Measurements from ENCODE around the gene TTC29. TPM values are rescaled to one million over a fixed set of nuclear protein-coding genes. Genes with fewer than 3 reads are reported as not detected.
A peak's percentile ranks its signal among the peaks of the same experiment; 100 is the strongest.
"Not testable (repeated sequence)": the region's sequence is repeated elsewhere in the genome, so short reads cannot be mapped to it uniquely, and the experiment has no call there.

The TTC29 gene
- total RNA-seq, 1 donor from 2014 or later = 0.24 TPM

- intact Hi-C loops (cut with DNase I) = no loop called here
- DNase-seq (ENCODE audit: low spot score) = no peak
These were observed 55.4 kb downstream of the TTC29 start for GRCh38 chr4:146890301-146890700.

- intact Hi-C loops (cut with DNase I) = no loop called here
- no peak for DNase-seq (ENCODE audit: low spot score)
These were observed 62.6 kb downstream of the TTC29 start for GRCh38 chr4:146883070-146883469.

DNA sequence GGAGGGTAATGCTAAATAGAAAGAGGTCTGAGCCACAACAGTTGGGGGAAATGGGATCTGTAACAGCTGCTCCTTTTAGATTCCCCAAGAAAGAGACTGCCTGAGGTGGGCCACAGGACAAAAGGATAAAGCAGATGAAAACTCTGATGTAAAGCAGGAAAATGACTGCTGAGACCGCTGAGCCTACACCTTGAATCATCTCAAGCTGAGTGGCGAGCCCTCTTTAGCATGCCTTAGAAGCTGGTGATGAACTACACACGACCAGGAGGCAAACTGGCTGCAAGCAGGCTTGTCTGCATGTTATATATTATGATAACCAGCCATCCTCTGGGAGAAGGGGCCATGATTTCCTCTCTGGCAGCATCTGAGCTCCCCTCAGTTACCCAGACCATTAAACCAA lies 88.4 kb downstream of the TTC29 start:
- no peak for DNase-seq (ENCODE audit: low spot score)
- intact Hi-C loops (cut with DNase I) = no loop called here

- intact Hi-C loops (cut with DNase I) = no loop called here
- no peak for DNase-seq (ENCODE audit: low spot score)
These were observed 89.9 kb downstream of the TTC29 start for GRCh38 chr4:146855761-146856160.

DNA sequence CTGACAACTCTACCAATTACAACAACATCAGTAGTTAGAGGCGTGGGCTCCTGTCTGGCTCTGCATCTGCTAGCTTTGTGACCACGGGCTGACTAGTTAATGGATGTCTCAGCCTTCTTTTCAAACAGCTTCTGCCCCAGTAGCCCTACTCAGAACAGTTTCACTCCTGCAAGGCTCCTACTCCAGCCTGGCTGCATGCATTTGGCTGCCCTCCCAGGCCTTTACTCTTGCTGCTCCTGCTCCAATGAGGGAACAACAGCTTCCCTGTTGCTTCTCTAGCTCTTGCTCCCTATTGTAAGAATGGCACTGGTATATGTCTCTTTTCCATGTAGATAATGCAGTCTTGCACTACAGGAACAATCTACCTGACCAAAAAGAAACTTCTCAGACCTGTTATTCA lies 93.3 kb downstream of the TTC29 start:
- no peak for DNase-seq (ENCODE audit: low spot score)
- intact Hi-C loops (cut with DNase I) = no loop called here

- intact Hi-C loops (cut with DNase I) = no loop called here
- DNase-seq (ENCODE audit: low spot score) = no peak
These were observed 98.3 kb downstream of the TTC29 start for GRCh38 chr4:146847345-146847744.

DNA sequence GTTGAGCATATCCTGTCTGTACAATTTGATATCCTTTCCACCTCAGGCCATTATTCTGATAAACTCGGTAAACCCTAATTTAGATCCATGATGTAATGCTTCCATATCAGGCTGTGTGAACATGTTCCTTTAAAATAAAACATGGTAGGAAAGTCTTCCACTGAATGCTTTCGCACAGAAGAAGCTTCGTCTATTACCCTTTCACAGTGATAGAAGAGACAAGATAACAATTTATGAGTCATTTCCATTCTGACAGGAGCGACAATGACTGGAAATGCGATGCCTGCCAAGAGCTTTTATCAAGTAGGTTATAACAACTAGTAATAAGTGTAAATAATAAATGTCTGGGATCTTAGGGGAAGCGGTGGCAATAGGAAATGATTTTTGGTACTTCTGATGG lies 98.8 kb downstream of the TTC29 start:
- DNase-seq (ENCODE audit: low spot score) = no peak
- intact Hi-C loops (cut with DNase I) = no loop called here

- intact Hi-C loops (cut with DNase I) = no loop called here
- no peak for DNase-seq (ENCODE audit: low spot score)
These were observed 100.9 kb downstream of the TTC29 start for GRCh38 chr4:146844761-146845160.

DNA sequence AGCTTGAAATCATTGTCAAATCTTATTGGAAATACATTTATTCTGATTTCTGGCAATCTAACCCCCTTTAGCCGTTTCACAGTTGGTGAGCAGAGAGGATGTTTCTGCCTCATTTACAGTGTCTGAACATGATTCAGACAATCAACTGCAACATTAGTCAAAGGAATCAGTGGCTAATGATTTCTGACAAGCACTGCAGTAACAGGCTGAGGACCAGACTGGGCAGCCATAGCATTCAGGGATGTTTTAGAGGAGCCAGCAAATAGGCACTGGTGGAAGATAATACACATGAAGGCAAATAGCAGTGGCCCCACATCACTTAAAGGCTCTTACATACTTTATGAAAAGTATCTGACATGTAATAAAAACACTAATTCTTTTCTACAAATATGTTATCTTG lies 102.8 kb downstream of the TTC29 start:
- DNase-seq (ENCODE audit: low spot score) = no peak
- intact Hi-C loops (cut with DNase I) = no loop called here

GRCh38 chr4:146840731-146841130 lies 104.9 kb downstream of the TTC29 start:
- intact Hi-C loops (cut with DNase I) = no loop called here

DNA sequence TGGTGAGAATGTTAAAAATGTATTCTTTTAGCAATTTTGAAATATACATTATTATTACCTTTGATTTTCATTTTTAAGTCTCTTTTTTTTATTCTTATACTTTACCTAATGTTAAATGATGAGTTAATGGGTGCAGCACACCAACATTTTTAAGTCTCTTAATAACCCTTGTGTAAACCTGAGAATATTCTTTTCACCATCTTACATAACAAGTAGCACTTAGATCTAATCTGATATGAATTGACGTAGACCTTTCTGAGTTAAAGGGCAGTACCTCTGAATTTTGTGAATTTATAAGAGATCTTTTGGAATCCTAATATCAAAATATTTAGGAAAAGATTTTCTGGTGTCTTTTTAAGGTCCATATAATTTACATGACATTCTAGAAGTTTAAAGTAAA lies 110.6 kb downstream of the TTC29 start:
- no peak for DNase-seq (ENCODE audit: low spot score)
- intact Hi-C loops (cut with DNase I) = no loop called here

More at GRCh38 chr4:146840731-146841130, 104.9 kb downstream of the TTC29 start:
- no peak for DNase-seq (ENCODE audit: low spot score)

DNA sequence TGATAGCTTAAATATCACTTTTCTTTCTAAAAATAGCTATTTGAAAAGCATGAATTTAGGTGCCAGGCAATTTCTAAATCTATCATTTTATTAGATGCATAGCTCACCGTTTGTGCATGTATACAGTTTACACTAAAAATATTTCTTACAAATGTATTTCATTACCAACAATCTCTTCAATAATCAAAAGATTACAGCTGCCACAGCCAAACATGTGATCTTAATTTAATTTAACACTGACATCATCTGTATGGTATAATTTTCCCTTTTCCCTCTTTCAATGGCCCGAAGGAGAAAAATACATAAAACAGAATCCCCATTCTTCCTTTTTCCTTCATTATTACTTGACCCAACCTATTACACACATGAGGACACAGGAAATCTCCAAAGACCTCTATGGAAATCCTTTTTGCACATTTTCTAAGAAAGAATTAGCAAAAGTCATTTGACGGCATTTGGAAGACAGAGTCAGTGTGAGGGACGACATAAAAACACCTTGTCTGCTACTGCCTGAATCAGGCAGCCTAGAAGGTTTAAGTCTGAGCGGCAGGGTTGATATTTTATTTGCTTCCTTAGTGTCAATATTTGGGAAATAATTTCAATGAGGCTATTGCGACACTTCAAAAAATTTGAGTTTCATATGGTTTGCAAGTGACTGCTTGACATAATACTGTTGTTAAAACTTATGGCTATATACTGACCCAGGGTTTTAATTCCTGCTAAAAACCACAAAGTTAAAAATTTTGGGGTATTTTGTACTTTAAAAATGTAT lies 111.2 kb downstream of the TTC29 start:
- DNase-seq (ENCODE audit: low spot score) = no peak
- intact Hi-C loops (cut with DNase I) = no loop called here

DNA sequence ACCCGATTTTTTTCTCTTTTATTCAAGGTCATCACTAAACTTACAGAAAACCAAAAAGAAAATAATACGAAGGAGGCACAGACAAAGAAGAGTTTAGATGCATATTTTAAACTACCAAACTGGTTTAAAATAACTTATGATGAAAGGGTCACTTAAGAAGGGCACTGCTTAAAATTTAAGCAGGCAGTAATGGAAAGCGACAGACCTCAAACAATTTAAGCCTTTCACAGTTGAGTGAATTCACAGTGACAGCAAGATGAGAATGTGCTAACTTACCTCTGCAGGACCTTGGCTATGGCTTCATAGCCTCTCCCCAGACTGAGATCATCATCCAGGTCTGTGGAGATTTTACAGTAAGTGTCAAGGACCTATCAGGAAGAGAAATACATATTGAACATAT lies 112.1 kb downstream of the TTC29 start:
- intact Hi-C loops (cut with DNase I) = no loop called here

DNA sequence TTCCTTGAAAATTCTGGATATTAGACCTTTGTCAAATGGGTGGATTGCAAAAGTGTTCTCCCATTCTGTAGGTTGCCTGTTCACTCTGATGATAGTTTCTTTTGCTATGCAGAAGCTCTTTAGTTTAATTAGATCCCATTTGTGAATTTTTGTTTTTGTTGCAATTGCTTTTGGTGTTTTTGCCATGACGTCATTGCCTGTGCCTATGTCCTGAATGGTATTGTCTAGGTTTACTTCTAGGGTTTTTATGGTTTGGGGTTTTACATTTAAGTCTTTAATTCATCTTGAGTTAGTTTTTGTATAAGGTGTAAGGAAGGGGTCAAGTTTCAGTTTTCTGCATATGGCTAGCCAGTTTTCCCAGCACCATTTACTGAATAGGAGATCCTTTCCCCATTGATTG lies 122.7 kb downstream of the TTC29 start:
- intact Hi-C loops (cut with DNase I) = not testable (repeated sequence)

More for the DNA sequence above, 112.1 kb downstream of the TTC29 start:
- no peak for DNase-seq (ENCODE audit: low spot score)

GRCh38 chr4:146814750-146815149 lies 130.9 kb downstream of the TTC29 start:
- intact Hi-C loops (cut with DNase I) = no loop called here
- DNase-seq (ENCODE audit: low spot score) = no peak

More for the DNA sequence above, 122.7 kb downstream of the TTC29 start:
- DNase-seq (ENCODE audit: low spot score) = not testable (repeated sequence)

DNA sequence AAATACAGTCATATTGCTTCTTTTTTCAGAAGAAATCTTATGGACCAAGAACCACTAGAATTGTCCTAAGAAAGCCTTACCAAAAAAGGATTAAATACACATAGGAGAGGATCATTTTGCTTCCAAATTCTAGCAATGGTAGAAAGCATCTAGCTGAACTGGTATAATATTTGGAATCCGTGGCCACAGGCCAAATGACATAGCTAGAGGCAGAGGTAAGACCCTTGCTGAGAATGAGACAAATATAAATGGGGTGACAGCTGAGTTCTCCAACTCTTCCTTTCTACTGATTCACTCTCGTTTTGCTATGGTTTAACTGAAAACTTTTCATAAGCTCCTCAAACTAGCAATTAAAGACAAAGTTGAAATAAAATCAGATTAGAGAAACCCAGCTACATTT lies 150.0 kb downstream of the TTC29 start:
- no peak for DNase-seq (ENCODE audit: low spot score)
- intact Hi-C loops (cut with DNase I) = no loop called here

DNA sequence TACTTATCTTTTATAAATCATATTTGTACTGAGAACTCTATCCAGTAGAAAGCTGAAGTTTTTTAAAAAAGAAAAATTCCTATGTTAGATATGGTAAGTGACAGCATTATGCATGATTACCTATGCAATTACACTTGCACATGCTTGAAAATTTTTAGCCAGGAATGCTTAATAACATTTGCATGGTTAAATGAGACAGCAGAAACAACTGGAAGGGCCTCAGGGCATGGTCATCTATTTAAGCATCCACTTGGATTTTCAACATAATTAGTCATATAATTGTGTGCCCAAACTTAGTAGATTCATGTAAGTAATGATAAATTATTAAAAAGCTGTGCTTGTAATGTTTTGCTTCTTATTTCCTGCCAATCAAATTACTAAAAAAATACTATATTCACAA lies 151.9 kb downstream of the TTC29 start:
- no peak for DNase-seq (ENCODE audit: low spot score)
- intact Hi-C loops (cut with DNase I) = no loop called here

DNA sequence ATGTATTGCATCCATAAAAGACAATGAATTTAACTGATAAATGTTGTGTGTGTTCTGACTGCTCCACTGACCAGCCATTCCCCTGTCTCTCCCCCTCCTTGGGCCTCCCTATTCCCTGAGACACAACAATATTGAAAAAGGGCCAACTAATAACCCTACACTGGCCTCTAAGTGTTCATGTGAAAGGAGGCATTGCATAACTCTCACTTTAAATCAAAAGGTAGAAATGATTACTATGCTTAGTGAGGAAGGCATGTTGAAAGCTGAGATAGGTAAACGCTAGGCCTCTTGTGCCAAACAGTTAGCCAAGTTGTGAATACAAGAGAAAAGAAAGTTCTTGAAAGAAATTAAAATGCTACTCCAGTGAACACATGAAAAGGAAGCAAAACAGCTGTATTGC lies 154.2 kb downstream of the TTC29 start:
- no peak for DNase-seq (ENCODE audit: low spot score)
- intact Hi-C loops (cut with DNase I) = no loop called here

- intact Hi-C loops (cut with DNase I) = no loop called here
- DNase-seq (ENCODE audit: low spot score) = no peak
These were observed 155.1 kb downstream of the TTC29 start for GRCh38 chr4:146790515-146790914.

- intact Hi-C loops (cut with DNase I) = no loop called here
- no peak for DNase-seq (ENCODE audit: low spot score)
These were observed 157.9 kb downstream of the TTC29 start for GRCh38 chr4:146787731-146788130.

- DNase-seq (ENCODE audit: low spot score) = peak; percentile 66
These were observed 169.0 kb downstream of the TTC29 start for GRCh38 chr4:146776691-146777090.

GRCh38 chr4:146763560-146763959 lies 182.1 kb downstream of the TTC29 start:
- intact Hi-C loops (cut with DNase I) = no loop called here
- DNase-seq (ENCODE audit: low spot score) = no peak

More at GRCh38 chr4:146776691-146777090, 169.0 kb downstream of the TTC29 start:
- intact Hi-C loops (cut with DNase I) = no loop called here

All from cardiac septum (tissue), 1 donor.